Measurements from ENCODE around the gene HPCA. TPM values are rescaled to one million over a fixed set of nuclear protein-coding genes. Genes with fewer than 3 reads are reported as not detected.

HPCA gene
- 0.19 to 0.43 TPM (median 0.26 TPM) in 5 replicates for total RNA-seq (2022; extraction: Qiagen RNA extraction)

GRCh38 chr1:32886004-32886827 is at the start of gene HPCA:
HPCA (plus strand) TSS chr1:32886491; CDS start chr1:32888899, 2,408 bp downstream.

GRCh38 chr1:32870615-32871363 is 15.5 kb upstream of the HPCA start, which contains the start of gene FNDC5:
FNDC5 (minus strand) TSS chr1:32870912.

GRCh38 chr1:32900956-32901822 is 14.9 kb downstream of the HPCA start, which contains the start of gene TMEM54:
TMEM54 (minus strand) TSS chr1:32901389; CDS start chr1:32901238, 151 bp downstream.

Other genes starting within 250 kb of the HPCA start
- gene ZBTB8OS, start 235.9 kb upstream of the HPCA start, total RNA-seq (2022; extraction: Qiagen RNA extraction): 35.3 to 60.6 TPM (median 38.3 TPM) in 5 replicates
- 72.2 to 89.2 TPM (median 80.2 TPM) in 5 replicates for gene RBBP4, start 235.3 kb upstream of the HPCA start, total RNA-seq (2022; extraction: Qiagen RNA extraction)
- 11.6 to 19.6 TPM (median 15.8 TPM) in 5 replicates for gene SYNC, start 183.7 kb upstream of the HPCA start, total RNA-seq (2022; extraction: Qiagen RNA extraction)
- gene YARS1, start 69.1 kb upstream of the HPCA start, total RNA-seq (2022; extraction: Qiagen RNA extraction): 63.9 to 77.3 TPM (median 69.9 TPM) in 5 replicates
- gene S100PBP, start 68.8 kb upstream of the HPCA start, total RNA-seq (2022; extraction: Qiagen RNA extraction): 10.2 to 18.4 TPM (median 15.7 TPM) in 5 replicates
- 0.13 to 0.66 TPM (median 0.35 TPM) in 5 replicates for gene FNDC5, start 15.6 kb upstream of the HPCA start, total RNA-seq (2022; extraction: Qiagen RNA extraction)
- 24.5 to 40.0 TPM (median 39.4 TPM) in 5 replicates for gene TMEM54, start 14.9 kb downstream of the HPCA start, total RNA-seq (2022; extraction: Qiagen RNA extraction)
- gene RNF19B, start 78.3 kb downstream of the HPCA start, total RNA-seq (2022; extraction: Qiagen RNA extraction): 16.7 to 20.1 TPM (median 18.1 TPM) in 5 replicates
- 146 to 162 TPM (median 159 TPM) in 5 replicates for gene AK2, start 150.4 kb downstream of the HPCA start, total RNA-seq (2022; extraction: Qiagen RNA extraction)
- gene AZIN2, start 194.7 kb downstream of the HPCA start, total RNA-seq (2022; extraction: Qiagen RNA extraction): 0.67 to 0.87 TPM (median 0.86 TPM) in 5 replicates